OCI-LY1 (cell line): ENCODE results near the gene BACE1-AS.

Experiments used
- EZH2 ChIP-seq: fragments of 200-600 bp; sonication (generic), shearing (Covaris generic); IDR thresholded peaks from 2 replicates; pipeline ENCODE4 v1.8.0; 2017; ENCODE audit warnings: borderline replicate concordance, mixed run types, mild to moderate bottlenecking, antibody characterized with exemption, low read length, moderate library complexity, mixed read lengths
- TF ChIP-seq, protein P1 (sequence below): fragments of 200-600 bp; sonication (generic), shearing (Covaris generic); IDR thresholded peaks from 2 replicates; pipeline ENCODE4 v1.5.1; 2017; ENCODE audit warnings: mild to moderate bottlenecking, antibody characterized with exemption, low read length, moderate library complexity, mixed read lengths

DNA sequence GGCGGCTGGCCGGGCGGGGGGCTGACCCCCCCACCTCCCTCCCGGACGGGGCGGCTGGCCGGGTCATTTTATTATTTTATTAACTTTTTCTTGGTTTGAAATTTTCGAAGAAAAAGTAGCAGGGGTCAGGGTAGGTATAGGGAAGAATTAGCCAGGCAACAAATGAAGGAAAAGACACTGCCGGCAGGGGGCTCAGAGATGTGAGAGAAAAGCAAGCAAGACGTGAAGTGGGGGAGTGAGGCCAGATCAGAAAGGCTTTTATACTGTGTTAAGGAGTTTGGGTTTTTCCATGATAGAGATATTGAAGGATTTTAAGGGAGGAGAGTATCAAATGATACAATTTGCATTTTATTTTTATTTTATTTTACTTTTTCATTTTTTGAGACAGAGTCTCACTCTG lies 39.6 kb upstream of the BACE1-AS start:
- no peak for TF ChIP-seq EZH2
- TF ChIP-seq, protein P1, sequence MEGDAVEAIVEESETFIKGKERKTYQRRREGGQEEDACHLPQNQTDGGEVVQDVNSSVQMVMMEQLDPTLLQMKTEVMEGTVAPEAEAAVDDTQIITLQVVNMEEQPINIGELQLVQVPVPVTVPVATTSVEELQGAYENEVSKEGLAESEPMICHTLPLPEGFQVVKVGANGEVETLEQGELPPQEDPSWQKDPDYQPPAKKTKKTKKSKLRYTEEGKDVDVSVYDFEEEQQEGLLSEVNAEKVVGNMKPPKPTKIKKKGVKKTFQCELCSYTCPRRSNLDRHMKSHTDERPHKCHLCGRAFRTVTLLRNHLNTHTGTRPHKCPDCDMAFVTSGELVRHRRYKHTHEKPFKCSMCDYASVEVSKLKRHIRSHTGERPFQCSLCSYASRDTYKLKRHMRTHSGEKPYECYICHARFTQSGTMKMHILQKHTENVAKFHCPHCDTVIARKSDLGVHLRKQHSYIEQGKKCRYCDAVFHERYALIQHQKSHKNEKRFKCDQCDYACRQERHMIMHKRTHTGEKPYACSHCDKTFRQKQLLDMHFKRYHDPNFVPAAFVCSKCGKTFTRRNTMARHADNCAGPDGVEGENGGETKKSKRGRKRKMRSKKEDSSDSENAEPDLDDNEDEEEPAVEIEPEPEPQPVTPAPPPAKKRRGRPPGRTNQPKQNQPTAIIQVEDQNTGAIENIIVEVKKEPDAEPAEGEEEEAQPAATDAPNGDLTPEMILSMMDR = no peak
